ENCODE measurements around the gene SOWAHC.

Gene SOWAHC

DNA sequence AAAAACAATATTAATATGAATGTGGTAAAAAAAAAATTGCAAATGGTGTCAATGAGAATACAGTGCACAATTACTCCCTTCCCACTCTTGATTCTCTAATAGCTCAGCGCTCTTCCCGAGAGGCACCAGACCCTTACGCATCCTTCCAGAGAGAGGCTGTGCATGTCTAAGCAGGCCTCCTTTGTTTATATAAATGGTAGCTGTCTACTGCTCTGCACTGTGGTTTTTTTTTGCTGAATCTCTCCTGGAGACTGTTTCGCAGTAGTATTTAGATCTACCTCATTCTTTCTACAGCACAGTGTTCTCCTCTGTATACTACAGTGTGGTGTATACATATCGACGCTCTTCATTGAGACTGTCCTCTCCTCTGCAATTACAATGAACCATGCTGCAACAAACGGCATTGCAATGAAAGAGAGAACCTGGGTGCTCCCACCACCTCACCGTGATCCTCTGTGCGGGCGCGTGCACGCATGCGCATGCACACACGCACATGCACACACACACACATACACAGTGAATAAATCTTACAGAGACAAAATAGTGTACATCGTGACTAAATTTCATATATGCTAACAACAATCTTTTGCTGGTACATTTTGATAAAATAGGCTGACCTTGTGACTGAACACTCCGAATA lies 19.8 kb upstream of the SOWAHC start:
- peak; percentile 81 for DNase-seq (ENCODE audit: low read depth)
- no peak for TF ChIP-seq CTCF (IDR thresholded peaks at IDR 0.05; ENCODE audit: insufficient read depth, low read depth, low read length, missing control alignments)
- no peak overlapping the region for H3K4me3 ChIP-seq (ENCODE audit: low read length)

GRCh38 chr2:109595644-109596043 lies 18.5 kb upstream of the SOWAHC start:
- no peak for DNase-seq (ENCODE audit: low read depth)
- no peak overlapping the region for H3K4me3 ChIP-seq (ENCODE audit: low read length)
- TF ChIP-seq CTCF (IDR thresholded peaks at IDR 0.05; ENCODE audit: insufficient read depth, low read depth, low read length, missing control alignments) = no peak

- no peak for TF ChIP-seq CTCF (IDR thresholded peaks at IDR 0.05; ENCODE audit: insufficient read depth, low read depth, low read length, missing control alignments)
- no peak for DNase-seq (ENCODE audit: low read depth)
- H3K4me3 ChIP-seq (ENCODE audit: low read length) = no peak overlapping the region
Observed at GRCh38 chr2:109597283-109597682, 16.9 kb upstream of the SOWAHC start.

DNA sequence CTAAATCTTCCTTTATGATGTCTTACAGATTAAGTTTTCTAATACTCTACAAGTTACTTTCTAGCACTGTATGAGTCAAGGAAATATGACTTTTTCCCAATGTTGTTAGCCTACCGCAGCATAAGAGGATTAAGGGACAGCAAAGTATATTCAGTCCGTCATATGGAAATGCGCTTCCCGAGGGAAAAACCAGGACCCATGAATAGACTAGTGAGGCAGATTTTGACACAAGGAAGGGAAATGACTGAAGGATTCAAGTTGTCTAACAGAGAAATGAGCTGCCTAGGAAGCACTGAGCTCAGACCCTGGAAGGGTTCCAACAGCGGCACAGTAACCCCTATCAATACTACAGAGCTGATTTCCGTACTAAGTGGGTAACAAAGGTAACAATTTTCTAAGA lies 12.4 kb upstream of the SOWAHC start:
- no peak for DNase-seq (ENCODE audit: low read depth)

DNA sequence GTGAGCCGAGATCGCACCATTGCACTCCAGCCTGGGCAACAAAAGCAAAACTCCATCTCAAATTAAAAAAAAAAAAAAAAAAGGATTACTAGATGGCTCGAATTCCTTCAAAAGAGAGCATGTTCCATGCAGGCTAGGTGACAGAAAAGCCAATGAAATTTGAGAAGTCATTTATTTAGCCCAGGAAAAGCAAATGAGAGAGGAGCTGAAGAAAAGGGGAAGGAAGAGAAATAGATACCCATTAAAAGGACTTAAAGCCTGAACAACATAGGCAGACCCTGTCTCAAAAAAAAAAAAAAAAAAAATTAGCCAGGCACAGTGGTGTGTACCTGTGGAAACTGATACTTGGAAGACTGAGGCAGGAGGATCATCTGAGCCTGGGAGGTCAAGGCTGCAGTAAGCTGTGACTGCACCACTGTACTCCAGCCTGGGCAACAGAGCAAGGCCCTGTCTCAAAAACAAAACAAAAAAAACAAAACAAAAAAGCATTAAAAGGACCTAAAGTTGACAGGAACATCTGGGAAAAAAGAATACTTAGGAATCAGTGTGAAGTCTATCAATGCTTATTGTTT lies 11.5 kb upstream of the SOWAHC start:
- TF ChIP-seq CTCF (IDR thresholded peaks at IDR 0.05; ENCODE audit: insufficient read depth, low read depth, low read length, missing control alignments) = no peak
- DNase-seq (ENCODE audit: low read depth) = no peak
- no peak overlapping the region for H3K4me3 ChIP-seq (ENCODE audit: low read length)

More for the DNA sequence above, 12.4 kb upstream of the SOWAHC start:
- TF ChIP-seq CTCF (IDR thresholded peaks at IDR 0.05; ENCODE audit: insufficient read depth, low read depth, low read length, missing control alignments) = no peak
- H3K4me3 ChIP-seq (ENCODE audit: low read length) = no peak overlapping the region

DNA sequence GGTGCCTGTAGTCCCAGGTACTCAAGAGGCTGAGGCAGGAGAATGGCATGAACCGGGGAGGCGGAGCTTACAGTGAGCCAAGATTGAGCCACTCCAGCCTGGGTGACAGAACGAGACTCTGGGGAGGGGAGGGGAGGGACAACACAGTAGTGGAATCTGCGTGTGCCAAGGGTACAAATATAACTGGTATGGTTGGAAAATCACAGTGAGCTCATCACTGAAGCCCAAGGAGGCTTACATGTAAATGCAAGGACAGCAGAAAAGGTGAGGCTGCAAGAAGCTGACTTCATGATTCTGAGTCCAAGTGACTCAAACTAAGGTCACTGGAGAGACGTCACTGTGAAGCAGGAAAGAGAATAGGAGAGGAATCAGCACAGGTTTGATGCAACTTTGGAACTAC lies 9.6 kb upstream of the SOWAHC start:
- peak; percentile 100 for DNase-seq (ENCODE audit: low read depth)
- no peak for TF ChIP-seq CTCF (IDR thresholded peaks at IDR 0.05; ENCODE audit: insufficient read depth, low read depth, low read length, missing control alignments)
- no peak overlapping the region for H3K4me3 ChIP-seq (ENCODE audit: low read length)

DNA sequence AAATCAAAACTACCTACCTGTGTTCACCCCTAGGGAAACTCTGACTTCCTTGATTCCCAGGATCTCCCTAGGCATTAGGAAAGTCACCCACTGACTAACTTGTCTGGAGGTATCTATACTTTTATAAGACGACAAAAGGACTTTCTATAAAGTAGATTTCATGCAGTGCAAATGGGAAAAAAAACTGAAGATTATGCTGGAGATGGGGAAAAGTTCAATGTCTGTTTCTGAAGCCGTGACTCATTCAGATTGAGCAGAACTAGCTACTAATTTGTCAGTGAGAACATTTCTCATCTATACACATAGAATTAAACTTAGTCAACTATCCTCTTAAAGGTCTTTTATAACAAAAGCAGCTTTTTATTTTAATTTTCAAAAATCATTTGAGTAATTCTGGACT lies 6.4 kb upstream of the SOWAHC start:
- H3K4me3 ChIP-seq (ENCODE audit: low read length) = no peak overlapping the region
- DNase-seq (ENCODE audit: low read depth) = peak; percentile 55
- peak; percentile 12 for TF ChIP-seq CTCF (IDR thresholded peaks at IDR 0.05; ENCODE audit: insufficient read depth, low read depth, low read length, missing control alignments)

Data from epithelial cell of esophagus (primary cell).